HG02981 (cell line): ENCODE results near the gene TRABD.
A peak's percentile ranks its signal among the peaks of the same experiment; 100 is the strongest.
"Not testable (repeated sequence)": the region's sequence is repeated elsewhere in the genome, so short reads cannot be mapped to it uniquely, and the experiment has no call there.

ENCODE experiments used
- ATAC-seq: cut with Tn5 transposase; IDR thresholded peaks from one replicate; pipeline ENCODE4 v1.9.1; 2021; ENCODE audit warnings: mild to moderate bottlenecking, moderate library complexity; ENCODE audit not compliant: unreplicated experiment

Gene TRABD

DNA sequence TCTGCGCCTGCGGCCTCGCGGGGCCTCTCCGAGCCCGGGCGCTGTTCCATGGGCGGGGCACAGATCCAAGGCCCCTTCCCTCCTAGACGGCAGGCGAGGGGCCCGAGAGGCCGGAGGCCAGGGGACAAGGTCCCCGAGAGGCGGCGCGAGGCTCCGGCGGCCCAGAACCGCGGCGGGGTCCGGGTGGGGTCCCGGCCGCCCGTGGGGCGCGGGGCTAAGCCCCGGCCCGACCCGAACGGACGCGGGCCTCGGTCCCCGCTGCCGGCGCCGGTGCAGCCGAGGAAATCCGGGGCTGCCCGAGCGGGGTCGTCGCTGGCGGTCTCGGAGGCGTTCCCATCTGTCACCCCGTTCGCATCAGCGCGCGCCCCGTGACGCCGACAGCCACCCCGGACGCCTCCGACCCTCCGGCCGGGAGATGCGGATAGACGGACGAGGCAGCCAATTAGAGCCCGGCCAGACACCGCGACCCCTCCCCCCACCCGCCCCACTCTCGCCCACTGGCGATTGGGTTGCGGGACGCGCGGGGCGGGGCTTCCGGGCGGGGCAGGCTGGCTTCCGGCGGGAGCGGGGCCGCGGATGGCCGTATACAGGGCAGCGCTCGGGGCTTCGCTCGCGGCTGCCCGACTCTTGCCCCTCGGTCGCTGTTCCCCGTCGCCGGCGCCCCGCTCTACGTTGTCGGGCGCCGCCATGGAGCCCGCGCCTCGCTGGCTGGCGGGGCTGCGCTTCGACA is 14.9 kb downstream of the TRABD start, which contains the start of gene SELENOO:
TSS of gene SELENOO (plus strand) at position 551 of the 730 bp plus-strand sequence. CDS start at position 577, 26 bp downstream.
- ATAC-seq, result peak; percentile 66

DNA sequence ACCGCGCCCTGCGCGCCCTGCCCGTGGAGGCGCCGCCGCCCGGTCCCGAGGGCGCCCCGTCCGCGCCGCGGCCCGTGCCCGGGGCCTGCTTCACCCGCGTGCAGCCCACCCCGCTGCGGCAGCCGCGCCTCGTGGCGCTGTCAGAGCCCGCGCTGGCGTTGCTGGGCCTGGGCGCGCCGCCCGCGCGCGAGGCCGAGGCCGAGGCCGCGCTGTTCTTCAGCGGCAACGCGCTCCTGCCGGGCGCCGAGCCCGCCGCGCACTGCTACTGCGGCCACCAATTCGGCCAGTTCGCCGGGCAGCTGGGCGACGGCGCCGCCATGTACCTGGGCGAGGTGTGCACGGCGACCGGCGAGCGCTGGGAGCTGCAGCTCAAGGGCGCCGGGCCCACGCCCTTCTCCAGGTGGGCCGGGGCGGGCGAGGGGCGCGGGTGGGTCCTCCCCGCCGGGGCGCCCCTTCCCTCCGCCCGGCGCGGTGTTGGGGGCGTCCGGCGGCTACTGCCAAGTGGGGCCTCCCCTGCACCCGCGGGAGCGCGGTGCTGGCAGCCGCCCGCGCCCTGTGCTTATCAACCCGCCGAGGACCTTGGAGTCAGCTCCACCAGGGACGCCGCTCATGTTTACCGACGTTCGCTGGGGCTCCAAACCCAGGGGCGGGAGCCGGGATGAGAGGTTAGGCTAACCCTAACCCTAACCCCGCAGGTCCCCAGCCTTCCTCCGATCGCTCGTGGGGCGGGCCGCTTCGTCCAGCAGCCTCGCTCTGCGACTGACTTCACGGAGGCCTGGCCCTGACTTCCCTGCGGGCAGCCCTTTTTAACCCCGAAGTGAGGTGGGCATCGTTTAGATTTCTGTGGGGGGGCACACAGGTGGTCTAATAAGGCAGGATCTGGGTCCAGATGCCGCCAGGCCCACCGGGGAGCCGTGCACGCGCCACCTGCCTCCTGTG is 15.7 kb downstream of the TRABD start:
- ATAC-seq, result peak; percentile 26

DNA sequence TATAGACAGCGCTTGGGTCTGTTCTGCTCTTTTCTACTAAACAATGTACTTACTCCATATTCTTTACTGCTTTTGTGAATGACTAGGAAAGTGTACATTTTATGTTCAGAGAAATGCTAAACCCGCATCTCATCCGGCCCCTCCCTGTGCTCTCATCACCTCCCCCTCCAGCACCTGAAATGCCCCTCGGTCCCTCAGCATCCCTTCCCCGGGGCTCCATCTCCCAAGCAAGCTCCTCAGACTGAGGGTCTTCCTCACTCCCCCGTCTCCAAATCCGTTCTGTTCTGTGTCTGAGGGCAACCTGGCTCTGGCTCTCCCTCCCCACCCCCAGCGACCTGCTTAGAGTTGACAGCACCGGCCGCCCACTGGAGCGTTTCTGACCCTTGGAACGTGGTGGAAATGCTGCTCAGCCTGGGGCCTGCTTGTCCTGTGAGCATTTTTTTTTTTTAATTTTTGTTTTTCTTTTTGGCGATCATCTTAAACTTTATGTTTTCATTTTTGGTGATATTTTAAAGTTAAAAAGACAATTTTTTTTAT is 16.5 kb downstream of the TRABD start:
- ATAC-seq, result no peak

DNA sequence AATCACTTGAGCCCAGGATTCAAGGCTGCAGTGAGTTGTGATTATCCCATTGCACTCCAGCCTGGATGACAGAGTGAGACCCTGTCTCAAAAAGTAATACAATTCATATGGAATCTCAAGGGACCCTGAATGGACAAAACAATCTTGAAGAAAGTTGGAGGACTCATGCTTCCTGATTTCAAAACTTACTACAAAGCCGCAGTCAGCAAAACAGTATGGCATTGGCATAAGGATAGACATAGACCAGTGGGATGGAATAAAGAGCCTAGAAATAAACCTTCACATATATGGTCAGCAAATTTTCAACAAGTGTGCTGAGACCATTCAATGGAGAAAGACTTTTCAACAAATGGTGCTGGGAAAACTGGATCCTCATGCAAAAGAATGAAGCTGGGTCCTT is 17.6 kb downstream of the TRABD start:
- no peak for ATAC-seq

DNA sequence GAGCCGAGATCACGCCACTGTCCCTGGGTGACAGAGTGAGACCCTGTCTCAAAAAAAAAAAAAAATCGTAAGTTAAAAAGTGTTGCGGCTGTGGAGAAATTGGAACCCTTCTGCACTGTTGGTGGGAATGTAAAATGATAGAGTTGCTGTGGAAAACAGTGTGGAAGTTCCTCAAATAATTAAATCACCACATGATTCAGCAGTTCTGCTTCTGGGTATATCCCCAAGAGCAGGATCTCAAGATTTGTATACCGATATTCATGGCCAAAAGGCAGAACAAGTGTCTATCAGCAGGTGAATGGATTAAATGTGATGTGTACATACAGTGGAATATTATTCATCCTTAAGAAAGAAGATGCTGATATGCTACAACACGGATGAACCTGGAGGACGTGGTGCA is 18.9 kb downstream of the TRABD start:
- no peak for ATAC-seq

DNA sequence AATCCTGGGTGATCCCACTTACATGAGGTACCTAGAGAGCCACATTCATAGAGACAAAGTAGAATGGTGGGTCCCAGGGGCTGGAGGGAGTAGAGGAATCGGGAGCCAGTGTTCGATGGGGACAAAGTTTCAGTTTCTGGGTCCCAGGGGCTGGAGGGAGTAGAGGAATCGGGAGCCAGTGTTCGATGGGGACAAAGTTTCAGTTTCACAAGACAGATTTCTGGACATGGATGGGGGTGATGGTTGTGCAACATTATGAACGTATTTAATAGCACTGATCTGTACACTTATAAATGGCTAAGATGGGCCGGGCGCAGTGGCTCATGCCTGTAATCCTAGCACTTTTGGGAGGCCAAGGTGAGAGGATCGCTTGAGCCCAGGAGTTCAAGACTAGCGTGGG is 19.3 kb downstream of the TRABD start:
- not testable (repeated sequence) for ATAC-seq

DNA sequence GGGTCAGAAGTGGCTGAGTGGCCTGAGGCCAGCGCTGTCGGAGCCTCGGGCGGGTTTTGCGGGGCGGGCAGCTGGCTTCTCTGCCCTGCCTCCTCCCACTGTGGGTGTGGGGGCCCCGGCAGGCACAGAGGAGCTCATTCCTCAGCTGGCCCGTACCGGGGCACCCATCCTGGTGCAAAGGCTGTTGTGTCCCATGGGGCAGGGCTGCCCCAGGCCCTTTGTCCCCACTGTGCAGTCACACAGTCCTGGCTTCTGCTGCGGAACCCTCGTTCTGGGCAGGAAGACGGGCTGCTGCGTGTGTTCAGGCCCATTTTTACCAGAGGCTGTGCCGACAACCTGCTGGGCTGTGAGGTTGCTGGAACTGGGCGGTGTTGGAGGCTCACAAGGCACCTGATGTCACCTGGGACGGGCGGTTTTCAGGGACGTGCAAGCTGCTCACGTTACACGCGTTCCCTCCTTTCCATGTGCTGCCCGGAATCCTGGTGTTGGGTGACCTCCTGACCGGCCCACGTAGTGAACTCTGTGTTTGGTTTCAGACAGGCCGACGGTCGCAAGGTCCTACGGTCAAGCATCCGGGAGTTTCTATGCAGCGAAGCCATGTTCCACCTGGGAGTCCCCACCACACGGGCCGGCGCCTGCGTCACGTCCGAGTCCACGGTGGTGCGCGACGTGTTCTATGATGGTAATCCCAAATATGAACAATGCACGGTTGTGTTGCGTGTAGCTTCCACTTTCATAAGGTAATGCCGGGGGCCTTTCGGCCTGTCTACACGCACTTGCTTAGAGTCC is 20.3 kb downstream of the TRABD start:
- ATAC-seq, result no peak

DNA sequence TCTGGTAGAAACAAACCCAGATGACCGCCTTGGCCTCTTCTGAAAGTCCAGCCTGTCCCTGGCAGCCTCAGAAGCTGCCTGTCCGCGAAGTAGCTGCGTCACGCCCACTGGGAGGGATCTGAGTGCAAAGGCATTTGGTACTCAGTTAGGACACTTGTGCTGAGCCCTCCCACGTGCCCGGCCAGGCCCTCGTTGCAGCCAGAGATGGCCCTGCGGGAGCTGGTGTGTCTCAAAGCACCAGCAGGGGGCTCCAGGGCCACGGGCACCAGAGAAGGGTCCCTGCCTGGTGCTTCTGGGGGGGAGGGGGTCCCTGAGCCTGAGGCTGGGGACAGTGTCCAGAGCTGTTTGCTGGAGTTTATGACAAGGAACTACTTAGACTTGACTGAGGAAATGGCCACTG is 20.9 kb downstream of the TRABD start:
- ATAC-seq, result no peak

DNA sequence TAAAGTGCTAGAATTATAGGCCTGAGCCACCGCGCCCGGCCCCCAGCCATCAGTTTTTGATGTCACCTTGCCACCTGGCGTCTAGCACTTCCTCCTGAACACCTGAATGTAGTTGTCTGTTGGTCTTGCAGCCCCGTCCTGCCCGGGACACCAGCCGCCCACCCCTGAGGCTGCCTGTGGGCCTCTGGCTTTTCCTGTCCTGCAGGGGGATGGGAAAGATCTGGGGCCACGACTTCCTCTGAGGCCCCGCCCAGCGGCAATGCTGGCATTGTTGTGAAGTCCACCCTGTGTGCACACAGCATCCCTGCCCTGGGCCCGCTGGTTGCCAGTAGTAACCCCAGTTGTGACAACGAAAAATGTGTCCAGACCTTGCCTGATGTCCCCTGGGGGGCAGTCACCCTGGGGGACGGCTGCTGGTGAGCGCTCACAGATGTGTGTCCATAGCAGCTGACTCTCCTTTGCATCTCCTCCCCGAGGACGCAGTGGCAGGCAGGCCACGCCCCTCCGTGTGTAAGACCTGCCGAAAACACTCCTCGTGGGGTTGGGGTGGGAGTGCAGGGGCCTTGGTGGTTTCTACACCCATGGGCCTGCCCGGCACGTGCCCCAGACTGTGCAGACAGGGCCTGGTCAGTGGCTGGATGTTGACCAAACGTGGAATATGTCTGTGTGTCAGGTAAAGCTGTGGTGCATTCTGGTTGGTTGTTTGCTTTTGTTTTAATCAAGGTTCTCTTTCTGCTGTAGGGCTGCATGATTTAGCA is 21.8 kb downstream of the TRABD start:
- no peak for ATAC-seq

DNA sequence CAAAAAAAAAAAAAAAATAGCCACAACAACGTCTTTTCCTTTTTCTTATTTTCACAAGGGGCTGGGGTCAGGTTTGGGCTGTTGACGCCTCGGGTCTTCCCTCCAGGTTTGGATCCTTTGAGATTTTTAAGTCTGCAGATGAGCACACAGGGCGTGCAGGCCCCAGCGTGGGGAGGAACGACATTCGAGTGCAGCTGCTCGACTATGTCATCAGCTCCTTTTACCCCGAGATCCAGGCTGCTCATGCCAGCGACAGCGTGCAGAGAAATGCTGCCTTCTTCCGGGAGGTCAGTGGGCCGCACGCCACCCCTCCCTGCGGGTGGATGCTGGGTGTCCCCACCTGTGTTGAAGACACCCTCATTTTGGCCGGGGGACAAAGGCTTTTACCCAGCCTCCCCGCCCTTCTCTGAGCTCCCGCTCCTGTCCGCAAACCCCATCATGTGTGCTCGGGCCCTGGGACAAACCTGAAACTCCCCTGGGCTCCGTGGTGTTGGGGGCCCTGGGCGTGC is 22.8 kb downstream of the TRABD start:
- ATAC-seq, result no peak

DNA sequence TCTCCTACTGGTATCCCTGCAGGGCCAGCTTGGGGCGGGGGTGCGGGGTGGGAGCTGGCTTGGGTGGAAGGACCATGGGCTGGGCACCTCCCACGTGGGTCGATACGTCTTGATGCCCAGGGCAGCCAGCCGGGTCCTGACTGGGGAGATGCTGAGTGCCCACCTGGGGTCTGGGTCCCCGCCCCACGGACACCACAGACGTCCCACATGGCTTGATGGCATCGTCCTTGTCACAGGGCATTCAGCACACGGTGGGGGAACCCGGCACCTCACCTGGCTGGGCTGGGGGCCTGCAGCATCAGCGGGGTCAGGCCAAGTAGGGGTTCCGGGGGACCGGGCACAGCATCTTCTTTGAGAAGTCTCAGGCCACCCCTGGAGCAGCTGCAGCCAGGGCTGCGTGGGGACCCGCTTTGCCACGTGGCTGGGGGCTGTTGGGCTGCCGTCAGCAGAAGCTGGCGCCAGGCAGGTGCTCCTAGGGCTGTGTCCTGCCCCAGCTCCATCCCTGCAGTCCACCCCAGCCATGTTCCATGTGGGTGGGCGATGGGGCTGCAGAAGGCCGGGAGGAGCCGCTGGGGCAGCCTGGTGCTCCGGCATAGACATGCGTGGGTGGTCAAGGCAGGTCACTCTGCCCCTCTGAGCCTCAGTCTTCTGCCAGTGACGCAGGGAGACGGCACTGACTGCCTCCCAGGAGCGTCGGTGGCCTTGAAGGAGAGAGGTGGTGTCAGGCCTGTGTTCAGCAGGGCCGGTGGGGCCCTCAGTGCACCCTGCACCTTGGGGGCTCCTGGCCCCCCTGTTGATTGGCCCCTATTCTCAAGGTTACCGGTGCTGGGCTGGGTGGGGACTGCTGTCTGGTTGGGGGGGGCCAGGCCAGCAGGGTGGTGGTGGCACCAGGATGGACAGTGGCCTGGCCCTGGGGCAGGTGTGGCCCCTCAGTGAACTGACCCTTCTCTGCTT is 23.5 kb downstream of the TRABD start:
- no peak for ATAC-seq

DNA sequence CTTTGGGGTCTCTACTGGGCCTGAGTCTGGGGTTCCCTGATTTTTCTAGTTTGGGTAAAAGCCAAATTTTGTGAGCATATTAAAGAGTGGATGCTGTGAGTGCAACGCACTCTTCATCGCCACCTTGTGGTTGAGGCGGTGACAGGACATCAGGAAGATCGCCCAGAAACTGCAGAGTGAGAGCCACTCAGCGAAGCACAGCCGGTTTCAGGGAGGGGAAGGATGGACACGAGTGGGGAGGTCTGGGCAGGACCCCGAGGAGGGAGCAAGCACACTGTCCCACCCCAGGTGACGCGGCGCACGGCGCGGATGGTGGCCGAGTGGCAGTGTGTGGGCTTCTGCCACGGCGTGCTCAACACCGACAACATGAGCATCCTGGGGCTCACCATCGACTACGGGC is 24.2 kb downstream of the TRABD start:
- ATAC-seq, result no peak

DNA sequence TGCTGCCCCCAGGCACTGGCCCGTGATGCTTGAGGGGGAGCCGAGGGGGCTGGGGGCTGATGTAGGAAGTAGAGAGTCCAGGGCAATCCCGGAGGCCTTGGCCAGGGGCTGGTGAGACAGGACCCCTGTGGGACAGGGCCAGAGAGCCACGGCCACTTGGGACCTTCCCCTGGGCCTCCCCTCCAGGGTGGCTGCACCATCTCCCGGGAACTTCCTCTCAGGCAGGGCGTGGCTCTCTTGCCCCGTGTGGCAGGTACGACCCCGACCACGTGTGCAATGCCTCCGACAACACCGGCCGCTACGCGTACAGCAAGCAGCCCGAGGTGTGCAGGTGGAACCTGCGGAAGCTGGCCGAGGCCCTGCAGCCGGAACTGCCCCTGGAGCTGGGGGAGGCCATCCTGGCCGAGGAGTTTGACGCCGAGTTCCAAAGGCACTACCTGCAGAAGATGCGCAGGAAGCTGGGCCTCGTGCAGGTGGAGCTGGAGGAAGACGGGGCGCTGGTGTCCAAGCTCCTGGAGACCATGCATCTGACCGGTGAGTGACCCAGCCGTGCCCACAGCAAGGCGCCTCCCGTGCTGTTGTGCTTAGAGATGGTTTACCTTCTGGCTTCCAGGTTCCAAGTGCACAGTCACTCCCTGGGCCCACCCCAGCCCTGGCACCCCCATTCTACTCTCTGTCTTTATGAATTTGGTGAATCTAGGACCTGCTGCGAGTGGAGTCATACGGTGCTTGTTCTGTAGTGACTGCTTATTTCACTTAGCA is 24.8 kb downstream of the TRABD start:
- ATAC-seq, result no peak

DNA sequence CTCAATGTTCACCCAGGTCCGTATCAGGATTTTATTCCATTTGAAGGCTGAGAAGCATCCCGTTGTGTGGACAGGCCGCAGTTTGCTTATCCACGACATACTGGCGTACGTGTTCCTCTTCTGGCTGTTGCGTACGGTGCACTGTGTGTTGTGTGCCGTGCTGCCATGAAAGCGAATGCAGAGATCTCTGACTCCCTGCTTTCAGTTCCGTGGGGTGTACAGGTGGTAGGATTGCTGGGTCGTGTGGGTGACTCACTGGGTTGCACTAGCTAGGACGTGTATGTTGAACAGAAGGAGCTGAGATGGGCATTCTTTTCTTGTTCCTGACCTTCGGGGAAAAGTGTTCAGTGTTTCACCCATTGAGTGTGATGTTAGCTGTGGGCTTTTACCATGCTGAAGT is 25.4 kb downstream of the TRABD start:
- ATAC-seq, result no peak

DNA sequence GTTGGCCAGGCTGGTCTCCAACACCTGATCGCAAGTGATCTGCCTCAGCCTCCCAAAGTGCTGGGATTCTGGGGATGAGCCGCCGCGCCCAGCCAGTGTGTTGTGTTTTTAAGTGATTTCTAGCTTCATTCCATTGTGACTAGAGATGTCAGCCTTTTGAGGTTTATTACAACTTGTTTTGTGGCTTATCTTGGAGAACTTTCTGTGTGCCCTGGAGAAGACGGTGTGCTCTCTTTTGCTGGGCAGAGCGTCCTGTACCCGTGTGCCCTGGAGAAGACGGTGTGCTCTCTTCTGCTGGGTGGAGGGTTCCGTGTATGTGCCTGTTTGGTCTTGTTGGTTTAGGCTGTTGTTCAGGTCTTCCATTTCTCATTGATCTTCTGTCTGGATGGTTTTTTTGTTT is 27.6 kb downstream of the TRABD start:
- no peak for ATAC-seq

DNA sequence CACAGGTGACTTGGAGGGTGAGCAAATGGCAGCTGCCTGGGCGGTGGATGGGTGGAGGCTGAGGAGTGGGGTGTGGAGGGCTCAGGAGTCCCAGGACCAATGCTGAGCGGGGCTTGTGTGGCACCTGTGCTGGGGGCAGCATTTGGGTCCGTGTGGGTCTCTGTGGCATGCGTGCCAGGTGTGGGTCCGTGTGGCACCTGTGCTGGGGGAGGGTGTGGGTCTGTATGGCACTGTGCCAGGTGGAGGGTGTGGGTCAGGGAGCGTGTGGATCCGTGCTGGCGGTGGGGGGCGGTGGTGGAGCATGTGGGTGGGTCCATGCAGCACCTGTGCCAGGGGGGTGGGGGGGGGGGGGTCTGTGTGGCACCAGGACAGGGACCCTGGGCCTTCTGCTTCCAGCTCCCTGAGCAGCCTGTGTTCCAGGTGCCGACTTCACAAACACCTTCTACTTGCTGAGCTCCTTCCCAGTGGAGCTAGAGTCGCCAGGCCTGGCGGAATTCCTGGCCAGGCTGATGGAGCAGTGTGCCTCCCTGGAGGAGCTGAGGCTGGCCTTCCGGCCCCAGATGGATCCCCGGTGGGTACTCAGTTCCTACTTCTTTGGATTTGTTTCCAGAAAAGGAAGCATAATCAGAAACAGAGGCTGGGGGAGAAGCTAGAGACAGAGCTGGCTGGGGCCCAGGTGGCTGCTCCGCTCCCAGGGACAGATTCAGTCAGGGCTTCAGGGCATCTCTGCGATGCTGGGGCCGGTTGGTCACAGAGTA is 29.8 kb downstream of the TRABD start:
- ATAC-seq, result no peak

DNA sequence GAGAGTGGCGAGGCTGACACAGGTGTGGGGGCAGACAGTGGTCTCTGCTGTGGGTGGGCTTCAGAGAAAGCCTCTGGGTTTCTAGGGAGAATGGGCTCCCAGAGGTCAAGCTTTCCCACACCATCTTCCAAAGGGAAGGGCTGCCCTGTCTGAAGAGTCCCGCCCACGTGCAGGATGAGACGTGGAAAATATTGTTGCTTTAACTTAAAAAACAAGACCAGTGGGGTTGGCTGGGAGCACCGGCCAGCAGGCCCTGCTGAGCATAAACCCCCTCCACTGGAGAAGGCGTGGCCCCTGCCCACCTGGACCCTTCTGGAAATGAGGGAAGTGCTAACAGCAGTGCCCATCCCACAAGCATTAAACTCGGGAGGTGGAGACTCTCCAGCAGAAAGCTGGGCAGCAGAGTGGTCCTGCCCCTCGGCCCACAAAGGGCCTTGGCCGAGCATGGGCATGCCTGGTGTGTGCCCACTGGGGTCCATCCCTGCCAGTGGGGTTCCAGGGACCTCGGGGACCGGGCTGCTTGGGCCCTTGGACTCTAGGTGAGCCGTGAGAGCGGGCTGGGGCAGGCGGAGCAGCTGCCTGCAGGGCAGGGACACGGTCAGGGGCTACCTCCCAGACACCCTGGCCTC is 30.5 kb downstream of the TRABD start:
- ATAC-seq, result no peak
